AG09319 (cell line): Measurements from ENCODE around the gene CPN2.

Experiments
- DNase-seq: peaks from one replicate; pipeline ENCODE4 v3.0.0-alpha.2; 2010; ENCODE audit warnings: low read depth; ENCODE audit errors: extremely low read depth
- TF ChIP-seq, protein P1 (sequence below): IDR thresholded peaks from 2 replicates; pipeline ENCODE4 v1.5.1; 2011; ENCODE audit warnings: low read depth, mild to moderate bottlenecking, inconsistent platforms, low read length, moderate library complexity

The CPN2 gene, protein sequence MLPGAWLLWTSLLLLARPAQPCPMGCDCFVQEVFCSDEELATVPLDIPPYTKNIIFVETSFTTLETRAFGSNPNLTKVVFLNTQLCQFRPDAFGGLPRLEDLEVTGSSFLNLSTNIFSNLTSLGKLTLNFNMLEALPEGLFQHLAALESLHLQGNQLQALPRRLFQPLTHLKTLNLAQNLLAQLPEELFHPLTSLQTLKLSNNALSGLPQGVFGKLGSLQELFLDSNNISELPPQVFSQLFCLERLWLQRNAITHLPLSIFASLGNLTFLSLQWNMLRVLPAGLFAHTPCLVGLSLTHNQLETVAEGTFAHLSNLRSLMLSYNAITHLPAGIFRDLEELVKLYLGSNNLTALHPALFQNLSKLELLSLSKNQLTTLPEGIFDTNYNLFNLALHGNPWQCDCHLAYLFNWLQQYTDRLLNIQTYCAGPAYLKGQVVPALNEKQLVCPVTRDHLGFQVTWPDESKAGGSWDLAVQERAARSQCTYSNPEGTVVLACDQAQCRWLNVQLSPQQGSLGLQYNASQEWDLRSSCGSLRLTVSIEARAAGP

DNA sequence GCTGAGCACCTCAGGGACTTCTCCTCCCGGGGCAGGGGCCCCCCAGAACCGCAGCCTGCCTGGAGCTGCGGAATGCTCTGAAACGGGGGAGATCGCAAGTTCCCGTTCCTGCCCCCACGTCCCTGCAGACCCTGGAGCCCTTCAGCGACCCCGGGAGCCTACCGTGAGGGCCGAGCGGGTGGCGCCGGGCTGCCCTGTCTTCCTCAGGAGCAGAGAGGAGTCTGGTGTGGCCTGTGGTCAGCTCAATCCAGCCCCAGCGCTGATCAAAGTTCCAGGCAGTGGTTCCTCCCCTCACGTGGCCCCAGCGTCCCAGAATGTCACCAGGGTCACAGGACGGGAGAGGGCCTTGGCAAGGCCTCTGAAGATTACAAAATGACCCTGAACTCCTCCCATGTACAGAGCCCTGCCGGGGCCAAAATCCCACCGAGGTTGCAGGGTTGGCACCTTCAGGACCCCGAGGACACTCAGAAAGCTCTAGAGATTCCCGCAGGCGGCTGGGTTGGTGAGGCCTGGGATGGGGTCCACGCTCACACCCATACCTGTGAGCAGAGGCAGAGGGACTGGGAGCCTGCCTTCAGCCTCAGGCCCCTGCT lies at the start of gene CPN2:
Gene CPN2 (minus strand): TSS at position 249 of the 593 bp plus-strand sequence. CDS start 8,626 bp downstream, outside the sequence.
- DNase-seq = no peak
- TF ChIP-seq, protein P1, sequence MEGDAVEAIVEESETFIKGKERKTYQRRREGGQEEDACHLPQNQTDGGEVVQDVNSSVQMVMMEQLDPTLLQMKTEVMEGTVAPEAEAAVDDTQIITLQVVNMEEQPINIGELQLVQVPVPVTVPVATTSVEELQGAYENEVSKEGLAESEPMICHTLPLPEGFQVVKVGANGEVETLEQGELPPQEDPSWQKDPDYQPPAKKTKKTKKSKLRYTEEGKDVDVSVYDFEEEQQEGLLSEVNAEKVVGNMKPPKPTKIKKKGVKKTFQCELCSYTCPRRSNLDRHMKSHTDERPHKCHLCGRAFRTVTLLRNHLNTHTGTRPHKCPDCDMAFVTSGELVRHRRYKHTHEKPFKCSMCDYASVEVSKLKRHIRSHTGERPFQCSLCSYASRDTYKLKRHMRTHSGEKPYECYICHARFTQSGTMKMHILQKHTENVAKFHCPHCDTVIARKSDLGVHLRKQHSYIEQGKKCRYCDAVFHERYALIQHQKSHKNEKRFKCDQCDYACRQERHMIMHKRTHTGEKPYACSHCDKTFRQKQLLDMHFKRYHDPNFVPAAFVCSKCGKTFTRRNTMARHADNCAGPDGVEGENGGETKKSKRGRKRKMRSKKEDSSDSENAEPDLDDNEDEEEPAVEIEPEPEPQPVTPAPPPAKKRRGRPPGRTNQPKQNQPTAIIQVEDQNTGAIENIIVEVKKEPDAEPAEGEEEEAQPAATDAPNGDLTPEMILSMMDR = no peak

DNA sequence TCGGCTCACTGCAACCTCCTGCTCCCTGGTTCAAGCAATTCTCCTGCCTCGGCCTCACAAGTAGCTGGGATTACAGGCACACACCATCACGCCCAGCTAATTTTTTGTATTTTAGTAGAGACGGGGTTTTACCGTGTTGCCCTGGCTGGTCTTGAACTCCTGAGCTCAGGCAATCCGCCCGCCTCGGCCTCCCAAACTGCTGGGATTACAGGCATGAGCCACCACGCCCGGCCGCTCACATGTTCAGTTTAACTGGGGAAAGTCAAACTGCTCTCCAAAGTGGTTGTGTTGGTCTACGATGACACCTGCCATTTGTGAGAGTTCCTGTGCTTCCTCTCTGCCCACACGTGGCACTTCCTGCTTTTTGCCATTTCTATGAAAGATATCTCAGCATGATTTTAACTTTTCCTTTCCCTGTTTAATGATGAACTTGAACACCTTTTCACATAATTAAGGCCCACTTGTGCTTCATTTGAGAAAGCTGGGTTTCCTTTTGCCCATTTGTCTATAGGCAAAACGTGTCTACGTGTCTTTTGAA lies 48.8 kb upstream of the CPN2 start:
- TF ChIP-seq, protein P1 = no peak
- no peak for DNase-seq

DNA sequence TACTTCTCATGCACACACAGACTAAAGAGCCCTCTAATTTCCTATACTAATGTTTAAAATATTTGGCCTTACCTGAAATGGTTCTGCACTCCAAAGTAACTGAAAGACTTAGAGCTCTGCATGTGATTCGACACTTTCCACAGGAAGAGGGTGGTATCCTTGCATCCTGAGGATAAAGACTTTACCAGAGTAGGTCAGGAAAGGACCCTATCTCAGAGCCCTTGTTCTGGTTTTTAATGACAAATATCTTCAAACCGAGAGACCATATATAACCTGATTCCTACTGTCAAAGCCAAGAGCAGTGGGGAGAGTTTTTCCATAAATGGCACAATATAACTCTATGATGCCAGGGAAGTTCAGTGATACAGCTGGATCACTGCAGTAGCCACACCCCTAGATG lies 48.0 kb upstream of the CPN2 start, which contains the start of gene GP5:
Gene GP5 (minus strand): TSS at position 101 of the 400 bp plus-strand sequence. CDS start 984 bp downstream, outside the sequence.
- TF ChIP-seq, protein P1 = no peak
- no peak for DNase-seq

DNA sequence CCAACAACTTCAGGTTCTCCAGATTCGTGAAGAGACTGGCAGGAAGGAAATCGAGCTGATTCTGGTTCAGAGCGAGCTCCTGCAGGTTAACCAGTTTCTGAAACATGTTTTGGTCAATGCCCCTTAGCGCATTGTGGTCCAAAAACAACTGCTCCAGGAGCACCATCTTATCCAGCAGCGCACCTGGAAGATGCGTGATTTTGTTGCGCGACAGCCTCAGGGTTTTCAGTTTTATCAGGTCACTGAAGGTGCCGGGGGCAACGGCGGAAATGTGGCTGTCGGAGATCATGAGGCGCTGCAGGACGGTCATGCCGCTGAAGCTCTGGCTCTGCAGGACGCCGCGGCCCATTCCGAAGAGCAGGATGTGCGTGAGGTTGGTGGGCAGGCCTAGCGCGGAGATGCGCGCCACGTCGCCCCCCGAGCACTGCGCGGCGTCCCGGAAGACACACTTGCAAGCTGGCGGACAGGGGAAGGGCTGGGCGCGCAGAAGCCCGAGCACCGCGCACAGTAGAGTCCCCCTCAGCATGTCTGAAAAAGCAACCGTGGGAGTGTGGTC lies 46.7 kb upstream of the CPN2 start:
- no peak for DNase-seq
- TF ChIP-seq, protein P1 = no peak

DNA sequence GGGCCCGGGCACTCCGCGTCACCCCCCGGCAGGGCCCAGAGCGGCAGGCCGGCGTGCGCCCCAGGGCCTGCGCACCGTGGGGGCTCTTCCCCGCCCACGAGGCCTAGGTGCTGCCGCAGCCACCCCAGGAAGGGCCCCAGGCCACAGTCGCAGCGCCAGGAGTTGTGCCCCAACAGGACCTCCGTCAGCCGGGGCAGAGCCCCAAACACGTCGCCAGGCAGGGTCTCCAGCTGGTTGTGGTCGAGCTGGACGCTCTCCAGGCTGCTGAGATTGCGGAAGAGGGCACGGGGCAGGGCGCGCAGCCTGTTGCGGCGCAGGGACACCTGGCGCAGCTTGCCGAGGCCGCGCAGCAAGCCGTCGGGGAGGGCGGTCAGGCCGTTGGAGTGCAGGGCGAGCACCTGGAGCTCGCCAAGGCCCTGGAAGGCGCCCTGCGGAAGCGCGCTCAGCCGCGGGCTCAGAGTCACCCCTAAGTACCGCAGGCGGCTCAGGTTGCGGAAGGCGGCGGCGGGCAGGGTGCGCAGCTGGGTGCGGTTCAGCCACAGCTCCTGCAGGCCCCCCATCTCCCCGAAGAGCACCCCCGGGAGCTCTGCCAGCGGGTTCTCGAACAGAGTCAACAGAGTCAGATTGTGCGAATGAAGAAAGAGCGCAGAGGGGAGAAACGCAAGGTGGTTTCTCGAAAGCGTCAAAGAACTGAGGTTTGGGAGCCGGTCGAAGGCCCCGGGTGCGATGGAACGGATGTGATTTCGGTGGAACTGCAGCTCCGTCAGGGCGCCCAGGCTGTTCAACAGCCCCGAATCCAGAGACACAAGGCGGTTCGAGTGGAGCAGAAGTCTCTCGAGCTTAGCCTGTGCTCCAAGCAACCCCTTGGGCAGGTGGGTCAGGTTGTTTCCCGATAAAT lies 46.0 kb upstream of the CPN2 start:
- TF ChIP-seq, protein P1 = no peak
- no peak for DNase-seq

DNA sequence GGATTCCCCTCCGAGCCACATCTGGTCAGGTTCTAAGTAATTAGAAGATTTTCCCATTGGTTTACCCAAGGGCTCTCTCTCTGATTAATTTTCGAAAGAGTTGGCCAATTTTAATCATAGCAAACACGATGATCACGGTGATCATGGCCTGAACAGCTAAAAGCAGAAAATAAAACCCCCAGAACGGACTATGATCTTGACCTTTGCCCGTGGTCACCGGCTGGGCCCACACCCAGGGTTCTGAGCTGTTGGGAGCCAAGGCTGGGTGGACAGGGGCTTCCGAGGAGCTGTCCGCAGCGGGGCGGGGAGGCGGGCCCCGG lies 45.4 kb upstream of the CPN2 start:
- TF ChIP-seq, protein P1 = no peak
- DNase-seq = no peak
